Endothelial cell of umbilical vein (primary cell): ENCODE measurements around the gene PRDM7.

Experiments used
- EZH2 ChIP-seq: IDR thresholded peaks from 2 replicates; pipeline ENCODE4 v1.6.1; 2012; ENCODE audit warnings: borderline replicate concordance, low read depth, mild to moderate bottlenecking, moderate library complexity, low read length, inconsistent platforms; ENCODE audit not compliant: severe bottlenecking
- FOS ChIP-seq: IDR thresholded peaks from 2 replicates; pipeline ENCODE4 v1.6.1; 2011; ENCODE audit warnings: mild to moderate bottlenecking, low read length, moderate library complexity, borderline replicate concordance; ENCODE audit not compliant: insufficient read depth
- GATA2 ChIP-seq: IDR thresholded peaks from 2 replicates; pipeline ENCODE4 v1.7.0; 2011; ENCODE audit warnings: low read depth, mild to moderate bottlenecking, moderate library complexity, mixed read lengths, low read length; ENCODE audit not compliant: insufficient read length, insufficient read depth
- JUN ChIP-seq: IDR thresholded peaks from 2 replicates; pipeline ENCODE4 v1.6.1; 2011; ENCODE audit warnings: borderline replicate concordance, low read depth; ENCODE audit not compliant: insufficient read length, insufficient read depth
- MYC ChIP-seq: IDR thresholded peaks from one replicate; pipeline ENCODE4 v1.6.1; 2011; ENCODE audit warnings: mild to moderate bottlenecking, low read depth, low read length
- POLR2A ChIP-seq: IDR thresholded peaks from 2 replicates; pipeline ENCODE4 v1.6.1; 2012; ENCODE audit warnings: low read depth, mild to moderate bottlenecking, control low read depth, low read length
- POLR2AphosphoS5 ChIP-seq: IDR thresholded peaks from 2 replicates; pipeline ENCODE4 v1.6.1; 2012; ENCODE audit warnings: low read depth, mild to moderate bottlenecking, control low read depth, low read length, moderate library complexity; ENCODE audit not compliant: insufficient read depth
- TF ChIP-seq, protein P1 (sequence below), 2 donors: IDR thresholded peaks; 1 replicate in 1 of 2; 2 replicates in 1 of 2; pipeline ENCODE4 v1.5.1; 2011; ENCODE audit warnings: low read length in 2 of 2, mild to moderate bottlenecking in 2 of 2, moderate library complexity in 2 of 2, control low read depth in 1 of 2, inconsistent platforms in 1 of 2, low read depth in 1 of 2; ENCODE audit not compliant: insufficient read depth in 1 of 2; ENCODE audit errors: extremely low read depth in 1 of 2
- TF ChIP-seq, protein P2 (sequence below): IDR thresholded peaks from 2 replicates; pipeline ENCODE4 v1.6.1; 2011; ENCODE audit not compliant: insufficient read depth, insufficient read length

DNA sequence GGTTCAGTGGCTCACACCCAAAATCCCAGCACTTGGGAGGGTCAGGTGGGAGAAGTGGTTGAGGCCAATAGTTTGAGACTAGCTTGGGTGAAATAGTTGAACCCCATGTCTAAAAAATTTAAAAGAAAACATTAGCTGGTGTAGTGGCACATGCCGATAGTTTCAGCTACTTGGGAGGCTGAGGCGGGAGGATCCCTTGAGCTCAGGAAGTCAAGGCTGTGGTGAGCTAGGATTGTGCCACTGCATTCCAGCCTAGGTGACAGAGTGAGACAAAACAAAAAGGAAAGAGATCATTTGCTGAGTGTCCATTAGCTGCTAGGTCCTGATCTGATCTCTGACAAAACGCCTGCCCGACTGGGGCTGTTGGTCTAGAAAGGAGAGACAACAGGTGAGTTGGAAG, 43.7 kb downstream of the PRDM7 start:
- no peak for TF ChIP-seq JUN
- no peak for TF ChIP-seq POLR2A
- TF ChIP-seq EZH2: no peak
- TF ChIP-seq, protein P1, sequence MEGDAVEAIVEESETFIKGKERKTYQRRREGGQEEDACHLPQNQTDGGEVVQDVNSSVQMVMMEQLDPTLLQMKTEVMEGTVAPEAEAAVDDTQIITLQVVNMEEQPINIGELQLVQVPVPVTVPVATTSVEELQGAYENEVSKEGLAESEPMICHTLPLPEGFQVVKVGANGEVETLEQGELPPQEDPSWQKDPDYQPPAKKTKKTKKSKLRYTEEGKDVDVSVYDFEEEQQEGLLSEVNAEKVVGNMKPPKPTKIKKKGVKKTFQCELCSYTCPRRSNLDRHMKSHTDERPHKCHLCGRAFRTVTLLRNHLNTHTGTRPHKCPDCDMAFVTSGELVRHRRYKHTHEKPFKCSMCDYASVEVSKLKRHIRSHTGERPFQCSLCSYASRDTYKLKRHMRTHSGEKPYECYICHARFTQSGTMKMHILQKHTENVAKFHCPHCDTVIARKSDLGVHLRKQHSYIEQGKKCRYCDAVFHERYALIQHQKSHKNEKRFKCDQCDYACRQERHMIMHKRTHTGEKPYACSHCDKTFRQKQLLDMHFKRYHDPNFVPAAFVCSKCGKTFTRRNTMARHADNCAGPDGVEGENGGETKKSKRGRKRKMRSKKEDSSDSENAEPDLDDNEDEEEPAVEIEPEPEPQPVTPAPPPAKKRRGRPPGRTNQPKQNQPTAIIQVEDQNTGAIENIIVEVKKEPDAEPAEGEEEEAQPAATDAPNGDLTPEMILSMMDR (IDR thresholded peaks at IDR 0.05; ENCODE audit: extremely low read depth in 1 of 2, insufficient read depth in 1 of 2, low read depth in 1 of 2, low read length in 2 of 2): no peak
- TF ChIP-seq MYC: no peak
- no peak for TF ChIP-seq POLR2AphosphoS5
- no peak for TF ChIP-seq GATA2
- no peak for TF ChIP-seq FOS
- TF ChIP-seq, protein P2, sequence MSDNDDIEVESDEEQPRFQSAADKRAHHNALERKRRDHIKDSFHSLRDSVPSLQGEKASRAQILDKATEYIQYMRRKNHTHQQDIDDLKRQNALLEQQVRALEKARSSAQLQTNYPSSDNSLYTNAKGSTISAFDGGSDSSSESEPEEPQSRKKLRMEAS: no peak
